Endothelial cell of umbilical vein (primary cell): ENCODE data around the gene CCDC136. TPM values are rescaled to one million over a fixed set of nuclear protein-coding genes. Genes with fewer than 3 reads are reported as not detected.

ENCODE experiments used
- BruUV-seq: library from RNA; stranded (reverse); fragments of 400-500 nt; replicated peaks from 2 replicates; lab custom pipeline; 2021; lab: Mats Ljungman, UMichigan
- CTCF ChIA-PET: fragments of 300-600, 350-600 bp; sonication (Branson Sonifier 250); formaldehyde crosslinking; loops from one replicate; lab custom pipeline; 2021; ENCODE audit warnings: antibody characterized with exemption, inconsistent platforms; lab: Charles Lee
- POLR2A ChIA-PET: fragments of 300-600, 350-600 bp; sonication (Branson Sonifier 250); formaldehyde crosslinking; loops from one replicate; lab custom pipeline; 2021; ENCODE audit warnings: antibody characterized with exemption, inconsistent platforms; lab: Charles Lee
- DNase-seq: peaks from one replicate; pipeline ENCODE4 v3.0.0-alpha.2; 2011; ENCODE audit warnings: low read depth, low spot score
- FAIRE-seq: peaks from 2 replicates; lab custom pipeline; 2011; peaks lifted over from hg19 to GRCh38; lab: Jason Lieb, UNC
- H2AFZ ChIP-seq: 2 replicates; pipeline ENCODE4 v1.6.0; 2012; ENCODE audit warnings: low read depth, low read length, control low read depth, inconsistent platforms
- H3K27ac ChIP-seq: 2 replicates; pipeline ENCODE4 v1.5.1; 2011; ENCODE audit warnings: low read depth, mild to moderate bottlenecking, control low read depth, low read length, moderate library complexity; ENCODE audit not compliant: insufficient read depth
- H3K27me3 ChIP-seq, 2 experiments: 2 replicates each; pipeline versions ENCODE4 v1.6.0 to v1.6.1; 2011; ENCODE audit warnings: low read length in 2 of 2, mixed read lengths in 1 of 2; ENCODE audit not compliant: control insufficient read depth in 2 of 2, insufficient read depth in 2 of 2
- H3K36me3 ChIP-seq, 2 experiments: 2 replicates in 1 of 2; 3 replicates in 1 of 2; pipeline ENCODE4 v1.5.1; 2011; ENCODE audit warnings: low read length in 2 of 2, mild to moderate bottlenecking in 1 of 2, moderate library complexity in 1 of 2; ENCODE audit not compliant: control insufficient read depth in 2 of 2, insufficient read depth in 2 of 2; ENCODE audit errors: extremely low read depth in 1 of 2
- H3K4me1 ChIP-seq: 3 replicates; pipeline ENCODE4 v1.5.1; 2011; ENCODE audit warnings: mild to moderate bottlenecking, low read length; ENCODE audit not compliant: control insufficient read depth, insufficient read depth; ENCODE audit errors: extremely low read depth
- H3K4me2 ChIP-seq: 2 replicates; pipeline ENCODE4 v1.6.1; 2011; ENCODE audit warnings: low read length, control low read depth, mixed read lengths; ENCODE audit not compliant: insufficient read depth
- H3K4me3 ChIP-seq, 3 experiments: fragments of 200-600 bp in 1 of 3; sonication (generic), shearing (Covaris generic) in 1 of 3; replicated peaks in 1 of 3; 2 replicates each; pipeline ENCODE4 v1.5.1; 2011 to 2016; ENCODE audit warnings: control low read depth in 3 of 3, low read length in 3 of 3, mild to moderate bottlenecking in 2 of 3, inconsistent platforms in 1 of 3, low read depth in 1 of 3, moderate library complexity in 1 of 3; ENCODE audit not compliant: insufficient read depth in 1 of 3
- H3K79me2 ChIP-seq: 2 replicates; pipeline ENCODE4 v1.6.0; 2012; ENCODE audit warnings: low read length, inconsistent platforms; ENCODE audit not compliant: control insufficient read depth, insufficient read depth
- H3K9ac ChIP-seq: replicated peaks from 2 replicates; pipeline ENCODE3; 2011; ENCODE audit warnings: low read length, control low read depth; ENCODE audit not compliant: insufficient read depth; ENCODE audit errors: extremely low read depth
- H3K9me1 ChIP-seq: replicated peaks from 3 replicates; pipeline ENCODE4 v1.6.0; 2011; ENCODE audit warnings: mild to moderate bottlenecking, low read length; ENCODE audit not compliant: control insufficient read depth, insufficient read depth; ENCODE audit errors: extremely low read depth
- H3K9me3 ChIP-seq: replicated peaks from 2 replicates; pipeline ENCODE4 v1.5.1; 2012; ENCODE audit warnings: low read length, inconsistent platforms; ENCODE audit not compliant: control insufficient read depth, insufficient read depth
- H4K20me1 ChIP-seq: replicated peaks from 2 replicates; pipeline ENCODE3; 2011; ENCODE audit warnings: mild to moderate bottlenecking, low read length; ENCODE audit not compliant: control insufficient read depth, insufficient read depth; ENCODE audit errors: extremely low read depth
- CTCF ChIP-seq, 2 donors: IDR thresholded peaks; 1 replicate in 1 of 2; 2 replicates in 1 of 2; pipeline ENCODE4 v1.5.1; 2011; ENCODE audit warnings: low read length in 2 of 2, mild to moderate bottlenecking in 2 of 2, moderate library complexity in 2 of 2, control low read depth in 1 of 2, inconsistent platforms in 1 of 2, low read depth in 1 of 2; ENCODE audit not compliant: insufficient read depth in 1 of 2; ENCODE audit errors: extremely low read depth in 1 of 2
- EZH2 ChIP-seq: IDR thresholded peaks from 2 replicates; pipeline ENCODE4 v1.6.1; 2012; ENCODE audit warnings: borderline replicate concordance, low read depth, mild to moderate bottlenecking, moderate library complexity, low read length, inconsistent platforms; ENCODE audit not compliant: severe bottlenecking
- FOS ChIP-seq: IDR thresholded peaks from 2 replicates; pipeline ENCODE4 v1.6.1; 2011; ENCODE audit warnings: mild to moderate bottlenecking, low read length, moderate library complexity, borderline replicate concordance; ENCODE audit not compliant: insufficient read depth
- GATA2 ChIP-seq: IDR thresholded peaks from 2 replicates; pipeline ENCODE4 v1.7.0; 2011; ENCODE audit warnings: low read depth, mild to moderate bottlenecking, moderate library complexity, mixed read lengths, low read length; ENCODE audit not compliant: insufficient read length, insufficient read depth
- JUN ChIP-seq: IDR thresholded peaks from 2 replicates; pipeline ENCODE4 v1.6.1; 2011; ENCODE audit warnings: borderline replicate concordance, low read depth; ENCODE audit not compliant: insufficient read length, insufficient read depth
- MAX ChIP-seq: IDR thresholded peaks from 2 replicates; pipeline ENCODE4 v1.6.1; 2011; ENCODE audit not compliant: insufficient read depth, insufficient read length
- MYC ChIP-seq: IDR thresholded peaks from one replicate; pipeline ENCODE4 v1.6.1; 2011; ENCODE audit warnings: mild to moderate bottlenecking, low read depth, low read length
- POLR2A ChIP-seq: IDR thresholded peaks from 2 replicates; pipeline ENCODE4 v1.6.1; 2012; ENCODE audit warnings: low read depth, mild to moderate bottlenecking, control low read depth, low read length
- POLR2AphosphoS5 ChIP-seq: IDR thresholded peaks from 2 replicates; pipeline ENCODE4 v1.6.1; 2012; ENCODE audit warnings: low read depth, mild to moderate bottlenecking, control low read depth, low read length, moderate library complexity; ENCODE audit not compliant: insufficient read depth
- dilution Hi-C: fragments of 300-500 bp; cut with MboI; formaldehyde crosslinking; loops from one replicate; pipeline ENCODE4 v1.15.0; 2019; ENCODE audit warnings: low sequenced_read_pairs; ENCODE audit not compliant: extremely low pct_ligation_motif_present
- intact Hi-C: fragments of 100-400 bp; cut with micrococcal nuclease; formaldehyde crosslinking; loops from one replicate; pipeline ENCODE4 v1.10.0; 2022
- polyA plus RNA-seq, 4 experiments: library from polyadenylated mRNA; depleted of rRNA in 3 of 4; stranded (reverse) in 3 of 4; unstranded in 1 of 4; fragments of >200 nt; gene quantifications; 2 replicates each; pipeline versions ENCODE4 v1.2.1 to v1.2.3, GENCODE V29; 2011 to 2012; ENCODE audit warnings: missing spikeins in 1 of 4
- total RNA-seq: library from RNA; stranded (reverse); gene quantifications from 2 replicates; pipeline ENCODE4 v1.2.3, GENCODE V29; 2021

The CCDC136 gene
- total and polyA plus RNA-seq, 2 donors (not counting 3 experiments of a cell fraction or from before 2014, with no cell fraction given), result 1.8 to 3.3 TPM

- no peak for DNase-seq
- peaks cover 0 to 14% of the 10 kb centered on the region in 2 experiments for H3K36me3 ChIP-seq
- no peak overlapping the region for H2AFZ ChIP-seq
- no peak overlapping the region for H3K27ac ChIP-seq
- no peaks in the 10 kb centered on the region for H3K9me3 ChIP-seq
- intact Hi-C loops (no loop called here), dilution Hi-C loops (no loop called here)
- peaks cover 7% of the 10 kb centered on the region for H3K79me2 ChIP-seq
- no peak for FAIRE-seq
- TF ChIP-seq EZH2 (peak; percentile 0), FOS (no peak)
- H3K4me3 ChIP-seq, result no peak overlapping the region
- ChIA-PET POLR2A (no interaction called here), CTCF (interaction anchor here (0.6 to 2.0 kb wide), 5 partner anchors 10 to 224 kb away, joined by 3 to 6 read pairs (median 3); no protein-coding TSS in a partner anchor)
- H3K4me2 ChIP-seq, result no peak overlapping the region
- no peaks in the 10 kb centered on the region for H4K20me1 ChIP-seq
- no TSS peak for BruUV-seq
- H3K9ac ChIP-seq, result no peak overlapping the region
- peaks cover 2% of the 10 kb centered on the region in 2 experiments for H3K27me3 ChIP-seq
- H3K9me1 ChIP-seq, result no peaks in the 10 kb centered on the region
- H3K4me1 ChIP-seq, result peaks cover 8% of the 10 kb centered on the region
These were observed 76.3 kb downstream of the CCDC136 start for GRCh38 chr7:128867842-128868623.

- H3K4me2 ChIP-seq, result no peak overlapping the region
- peak overlapping the region in 1 of 3 experiments; percentile 38 for H3K4me3 ChIP-seq
- dilution Hi-C loops (no loop called here), intact Hi-C loops (no loop called here)
- DNase-seq (no peak), FAIRE-seq (no peak)
- no peak overlapping the region for H3K27ac ChIP-seq
- ChIA-PET CTCF (interaction anchor here (0.9 to 2.0 kb wide), 4 partner anchors 10 to 37 kb away, joined by 3 to 6 read pairs (median 4); no protein-coding TSS in a partner anchor), POLR2A (no interaction called here)
- H3K4me1 ChIP-seq, result peaks cover 5% of the 10 kb centered on the region
- H4K20me1 ChIP-seq, result no peaks in the 10 kb centered on the region
- peaks cover 2% of the 10 kb centered on the region for H3K79me2 ChIP-seq
- peaks cover 2% of the 10 kb centered on the region in 2 experiments for H3K27me3 ChIP-seq
- peaks cover 0 to 14% of the 10 kb centered on the region in 2 experiments for H3K36me3 ChIP-seq
- H3K9ac ChIP-seq, result no peak overlapping the region
- no peaks in the 10 kb centered on the region for H3K9me3 ChIP-seq
- BruUV-seq, result no TSS peak
- H2AFZ ChIP-seq, result no peak overlapping the region
- TF ChIP-seq FOS, result no peak
- TF ChIP-seq POLR2AphosphoS5, result no peak
- TF ChIP-seq GATA2, result no peak
- TF ChIP-seq JUN, result no peak
- no peak for TF ChIP-seq CTCF (IDR thresholded peaks at IDR 0.05; ENCODE audit: extremely low read depth in 1 of 2, insufficient read depth in 1 of 2, low read depth in 1 of 2, low read length in 2 of 2)
- no peak for TF ChIP-seq MAX
- no peak for TF ChIP-seq POLR2A
- TF ChIP-seq EZH2, result no peak
- no peak for TF ChIP-seq MYC
- H3K9me1 ChIP-seq, result no peaks in the 10 kb centered on the region
These were observed 76.9 kb downstream of the CCDC136 start for GRCh38 chr7:128868624-128869137.
